GDM1 (cell line): Measurements from ENCODE around the gene MCC.
"Not testable (repeated sequence)": the region's sequence is repeated elsewhere in the genome, so short reads cannot be mapped to it uniquely, and the experiment has no call there.

Experiments used
- DNase-seq: peaks from one replicate; lab custom pipeline; 2025; lab: John Stamatoyannopoulos, UW

Gene MCC

GRCh38 chr5:113490317-113490716, 2.1 kb upstream of the MCC start:
- no peak for DNase-seq

- peak; percentile 63 for DNase-seq
These were observed 1.0 kb upstream of the MCC start for GRCh38 chr5:113489299-113489698.

- DNase-seq, result no peak
These were observed 462 bp upstream of the MCC start for GRCh38 chr5:113488645-113489184.

GRCh38 chr5:113487416-113487780, 855 bp downstream of the MCC start:
- DNase-seq, result no peak

- DNase-seq, result no peak
These were observed 8.0 kb downstream of the MCC start for GRCh38 chr5:113480243-113480642.

GRCh38 chr5:113478691-113479090, 9.6 kb downstream of the MCC start:
- DNase-seq, result no peak

- no peak for DNase-seq
These were observed 14.0 kb downstream of the MCC start for GRCh38 chr5:113474100-113474728.

GRCh38 chr5:113463032-113463431, 25.2 kb downstream of the MCC start:
- DNase-seq, result no peak

- DNase-seq, result not testable (repeated sequence)
These were observed 31.1 kb downstream of the MCC start for GRCh38 chr5:113457106-113457505.

GRCh38 chr5:113452941-113453340, 35.3 kb downstream of the MCC start:
- DNase-seq, result no peak

GRCh38 chr5:113451797-113452196, 36.5 kb downstream of the MCC start:
- DNase-seq, result no peak

- no peak for DNase-seq
These were observed 37.3 kb downstream of the MCC start for GRCh38 chr5:113450929-113451328.

GRCh38 chr5:113450462-113450861, 37.8 kb downstream of the MCC start:
- no peak for DNase-seq

GRCh38 chr5:113448252-113448651, 40.0 kb downstream of the MCC start:
- DNase-seq, result no peak

GRCh38 chr5:113447498-113448050, 40.7 kb downstream of the MCC start:
- no peak for DNase-seq

- DNase-seq, result no peak
These were observed 41.8 kb downstream of the MCC start for GRCh38 chr5:113446358-113446927.

- no peak for DNase-seq
These were observed 51.1 kb downstream of the MCC start for GRCh38 chr5:113437111-113437510.

GRCh38 chr5:113435575-113435974, 52.7 kb downstream of the MCC start:
- DNase-seq, result no peak

- DNase-seq, result no peak
These were observed 53.4 kb downstream of the MCC start, which contains the start of gene TSSK1B for GRCh38 chr5:113434889-113435288. Gene TSSK1B, minus strand, starts transcription at chr5:113434989. Its CDS starts 150 bp downstream, at chr5:113434839.

GRCh38 chr5:113433862-113434612, 54.2 kb downstream of the MCC start:
- no peak for DNase-seq

- no peak for DNase-seq
These were observed 55.2 kb downstream of the MCC start for GRCh38 chr5:113433071-113433470.

- no peak for DNase-seq
These were observed 60.2 kb downstream of the MCC start for GRCh38 chr5:113427871-113428574.
